NB4 (cell line): ENCODE data around the gene ASB4.

Source experiments
- DNase-seq: peaks from one replicate; pipeline ENCODE4 v3.0.0; 2010; ENCODE audit warnings: low read depth
- H3K4me3 ChIP-seq: one replicate; pipeline ENCODE4 v1.5.1; 2011; ENCODE audit warnings: mild to moderate bottlenecking, low read depth, low read length, moderate library complexity
- CTCF ChIP-seq: IDR thresholded peaks from one replicate; pipeline ENCODE4 v1.5.1; 2012; ENCODE audit warnings: low read depth, low read length
- MYC ChIP-seq: IDR thresholded peaks from 2 replicates; pipeline ENCODE4 v1.6.1; 2011; ENCODE audit warnings: low read depth, low read length
- POLR2A ChIP-seq: IDR thresholded peaks from 2 replicates; pipeline ENCODE4 v1.6.1; 2011; ENCODE audit warnings: mild to moderate bottlenecking; ENCODE audit not compliant: insufficient read length; ENCODE audit errors: extremely low read depth
- TF ChIP-seq, protein P1 (sequence below): IDR thresholded peaks from 2 replicates; pipeline ENCODE4 v1.6.1; 2011; ENCODE audit warnings: low read depth, low read length

ASB4 gene

DNA sequence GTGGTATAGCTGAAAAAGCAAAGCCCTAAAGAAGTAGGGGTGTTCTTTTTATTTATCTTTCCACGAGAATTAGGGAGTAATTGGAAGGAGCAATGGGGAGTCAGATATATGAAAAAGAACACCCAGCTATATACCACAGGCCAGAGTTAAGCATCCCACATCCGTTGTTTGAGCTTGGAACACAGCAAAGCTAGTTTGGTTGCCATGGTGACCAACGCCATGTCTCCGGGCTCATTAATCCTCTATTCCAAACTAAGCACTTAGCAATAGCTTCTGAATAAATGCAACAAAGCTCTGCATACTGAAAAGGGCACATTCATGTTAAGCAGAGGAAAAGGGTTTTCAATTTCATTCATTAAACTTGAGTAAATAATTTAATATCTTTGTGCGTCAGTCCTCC lies 23.5 kb downstream of the ASB4 start:
- peak; percentile 19 for DNase-seq
- TF ChIP-seq CTCF (no peak), POLR2A (no peak)
- no peak overlapping the region for H3K4me3 ChIP-seq

- peak; percentile 83 for DNase-seq
- no peak overlapping the region for H3K4me3 ChIP-seq
- peak; percentile 97 for TF ChIP-seq CTCF
- no peak for TF ChIP-seq MYC
Measured at GRCh38 chr7:95511716-95512260, 26.0 kb downstream of the ASB4 start.

DNA sequence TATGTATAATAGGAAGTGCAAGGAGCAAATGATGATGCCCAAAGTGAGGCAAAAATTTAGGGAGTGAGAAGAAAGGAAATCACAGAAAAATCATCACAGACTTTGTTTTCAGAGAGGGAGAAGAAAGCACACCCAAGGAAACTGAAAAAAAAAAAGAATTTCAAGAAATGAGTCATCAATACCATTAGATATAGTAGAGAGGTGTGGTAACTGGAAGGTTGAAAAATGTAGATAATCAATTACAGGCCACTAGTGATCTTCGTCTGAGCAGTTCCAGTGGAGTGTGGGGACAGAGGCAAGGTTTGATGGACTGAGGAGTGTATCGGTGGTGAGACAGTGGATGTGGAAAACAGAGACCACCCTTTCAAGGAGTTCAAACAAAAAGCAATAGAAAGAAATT lies 31.7 kb downstream of the ASB4 start:
- no peak for DNase-seq
- H3K4me3 ChIP-seq: no peak overlapping the region
- no peak for TF ChIP-seq POLR2A
- TF ChIP-seq, protein P1, sequence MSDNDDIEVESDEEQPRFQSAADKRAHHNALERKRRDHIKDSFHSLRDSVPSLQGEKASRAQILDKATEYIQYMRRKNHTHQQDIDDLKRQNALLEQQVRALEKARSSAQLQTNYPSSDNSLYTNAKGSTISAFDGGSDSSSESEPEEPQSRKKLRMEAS: no peak
- TF ChIP-seq MYC: no peak
- TF ChIP-seq CTCF: no peak

DNA sequence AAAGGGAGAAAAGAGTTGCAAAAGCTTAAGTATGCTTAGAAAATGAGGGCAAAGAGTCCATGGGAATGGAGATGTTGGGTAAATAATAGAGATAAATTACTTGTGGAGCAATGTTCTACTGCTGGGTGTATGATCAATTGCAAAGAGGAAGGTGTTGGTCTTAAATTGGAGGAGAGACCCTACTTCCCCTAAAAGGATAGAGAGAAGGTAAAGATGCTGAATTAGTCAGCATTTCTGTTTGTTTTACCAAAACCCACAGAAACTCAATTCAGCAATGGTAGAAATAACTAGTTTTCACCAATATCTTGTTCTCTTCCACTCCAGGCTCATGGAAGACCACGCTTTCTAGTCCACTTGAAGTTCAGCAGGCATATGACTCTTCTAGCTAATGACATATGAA lies 32.1 kb downstream of the ASB4 start:
- no peak overlapping the region for H3K4me3 ChIP-seq
- DNase-seq: no peak
- TF ChIP-seq POLR2A: no peak
- no peak for TF ChIP-seq MYC

- H3K4me3 ChIP-seq: no peak overlapping the region
- TF ChIP-seq CTCF: no peak
- TF ChIP-seq, protein P1: no peak
- no peak for TF ChIP-seq MYC
- TF ChIP-seq POLR2A: no peak
- no peak for DNase-seq
Measured at GRCh38 chr7:95520136-95520535, 34.4 kb downstream of the ASB4 start.

GRCh38 chr7:95525503-95525902 lies 39.8 kb downstream of the ASB4 start:
- H3K4me3 ChIP-seq: no peak overlapping the region
- no peak for DNase-seq
- TF ChIP-seq, protein P1: no peak
- TF ChIP-seq POLR2A (no peak), CTCF (no peak), MYC (no peak)
